M059J (cell line): Measurements from ENCODE around the gene CABP7. TPM values are rescaled to one million over a fixed set of nuclear protein-coding genes. Genes with fewer than 3 reads are reported as not detected.

Source experiments
- DNase-seq: peaks from one replicate; pipeline ENCODE4 v3.0.0-alpha.2; 2012; ENCODE audit warnings: low read depth
- total RNA-seq: library from RNA; depleted of rRNA; stranded (reverse); fragments of >200 nt; shearing (Covaris generic); gene quantifications from 2 replicates; pipeline ENCODE4 v1.2.3, GENCODE V29; 2014

CABP7 gene
- total RNA-seq, 1 experiment from 2014 or later, result 1.7 TPM

DNA sequence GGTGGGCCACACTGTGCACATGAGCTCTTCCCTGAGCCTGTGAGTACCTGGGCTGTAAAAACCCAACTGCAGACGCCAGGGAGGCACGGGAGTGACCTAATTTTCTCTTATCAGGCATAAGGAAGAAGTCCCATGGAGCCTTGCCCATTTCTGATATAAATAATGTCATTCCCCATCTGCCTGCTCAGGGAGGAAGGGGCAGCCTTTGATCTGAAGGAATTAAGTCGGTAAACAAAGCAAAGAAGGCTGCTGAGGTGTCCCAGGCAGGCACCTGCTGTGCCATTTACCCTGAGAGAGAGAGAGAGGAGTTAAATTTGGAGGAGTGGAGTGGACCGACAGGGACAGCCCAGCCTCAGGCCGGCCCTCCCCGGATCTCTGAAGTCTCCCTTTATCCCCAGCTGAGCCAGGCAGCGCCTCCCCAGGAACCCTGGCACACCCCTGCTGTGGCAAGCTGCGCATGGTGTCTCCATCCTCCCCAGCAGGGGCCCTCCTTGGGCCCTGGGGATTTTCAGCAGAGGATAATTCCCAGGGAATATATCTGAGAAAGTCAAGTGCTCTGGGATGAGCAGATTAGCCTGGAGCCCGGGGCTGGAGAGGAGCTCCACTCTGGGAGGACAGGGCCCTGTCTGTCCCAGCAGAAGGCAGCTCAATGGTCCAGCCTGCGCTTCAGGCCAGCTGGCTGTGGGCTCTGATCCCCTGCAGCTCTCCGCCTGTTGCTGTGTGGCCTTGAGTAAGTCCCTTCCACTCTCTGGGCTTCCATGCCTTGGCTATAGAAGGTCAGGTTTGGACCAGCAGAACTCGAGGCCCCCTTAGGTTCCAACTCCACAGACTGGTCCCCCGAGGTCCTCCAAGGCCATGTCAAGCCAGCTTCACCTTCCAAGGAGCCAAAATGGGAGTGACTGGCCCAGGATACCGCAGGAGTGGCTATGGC is 17.5 kb upstream of the CABP7 start:
- no peak for DNase-seq

DNA sequence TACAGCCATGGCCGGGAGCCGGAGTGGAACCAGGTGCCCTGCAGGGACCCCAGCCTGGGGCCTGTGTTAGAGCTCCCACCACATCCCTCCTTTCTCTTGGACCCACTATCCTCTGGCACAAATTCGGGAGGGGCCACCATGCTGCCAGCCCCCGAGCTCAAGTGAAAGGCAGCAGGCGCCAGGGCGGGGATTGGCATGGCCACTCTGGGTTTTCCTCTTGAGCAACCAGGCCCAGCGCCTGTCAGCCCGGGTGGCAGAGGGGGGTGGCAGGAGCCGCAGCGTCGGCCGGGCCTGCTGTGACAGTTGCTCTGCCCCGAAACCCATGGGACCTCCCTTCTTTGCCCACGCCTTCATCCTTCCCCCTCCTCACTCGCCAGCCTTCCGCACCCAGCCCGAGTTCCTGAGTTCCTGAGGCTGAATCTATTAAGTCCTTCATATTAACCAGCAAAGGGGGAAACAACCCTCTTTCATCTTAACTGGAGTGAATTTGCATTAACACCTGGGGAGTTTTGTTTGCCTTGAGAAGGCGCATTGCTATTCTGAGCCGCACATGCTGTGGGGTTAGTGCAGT is 16.8 kb upstream of the CABP7 start:
- no peak for DNase-seq

DNA sequence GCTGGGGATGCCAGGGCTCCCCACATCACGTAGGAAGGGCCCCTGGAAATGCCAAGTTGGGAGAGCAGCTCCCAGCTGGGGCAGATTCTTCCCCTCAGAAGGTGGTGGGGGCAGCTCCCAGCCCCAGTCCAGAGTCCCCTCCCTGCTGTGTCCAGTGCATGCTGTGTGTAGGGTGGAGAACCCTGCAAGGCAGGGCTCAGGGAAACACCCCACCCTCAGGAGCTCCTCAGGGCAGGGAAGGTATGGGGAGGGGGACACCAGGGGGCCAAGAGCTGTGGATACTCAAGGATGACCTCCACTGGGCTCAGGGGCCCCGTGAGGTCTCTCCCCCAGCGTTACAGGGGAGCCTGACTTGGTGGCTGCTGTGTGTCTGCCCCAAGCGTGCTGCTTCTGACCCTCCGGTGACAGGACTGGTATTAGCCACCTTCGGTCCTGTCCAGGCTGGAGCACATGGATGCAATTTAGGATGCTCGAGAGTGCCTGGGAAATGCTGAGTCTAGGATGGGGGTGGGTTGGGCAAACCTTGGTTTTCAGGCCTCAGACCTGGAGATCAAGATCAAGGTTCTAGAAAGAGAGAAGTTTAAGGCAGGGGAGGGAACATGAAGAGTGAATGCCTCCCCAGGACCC is 16.1 kb upstream of the CABP7 start:
- DNase-seq, result no peak

DNA sequence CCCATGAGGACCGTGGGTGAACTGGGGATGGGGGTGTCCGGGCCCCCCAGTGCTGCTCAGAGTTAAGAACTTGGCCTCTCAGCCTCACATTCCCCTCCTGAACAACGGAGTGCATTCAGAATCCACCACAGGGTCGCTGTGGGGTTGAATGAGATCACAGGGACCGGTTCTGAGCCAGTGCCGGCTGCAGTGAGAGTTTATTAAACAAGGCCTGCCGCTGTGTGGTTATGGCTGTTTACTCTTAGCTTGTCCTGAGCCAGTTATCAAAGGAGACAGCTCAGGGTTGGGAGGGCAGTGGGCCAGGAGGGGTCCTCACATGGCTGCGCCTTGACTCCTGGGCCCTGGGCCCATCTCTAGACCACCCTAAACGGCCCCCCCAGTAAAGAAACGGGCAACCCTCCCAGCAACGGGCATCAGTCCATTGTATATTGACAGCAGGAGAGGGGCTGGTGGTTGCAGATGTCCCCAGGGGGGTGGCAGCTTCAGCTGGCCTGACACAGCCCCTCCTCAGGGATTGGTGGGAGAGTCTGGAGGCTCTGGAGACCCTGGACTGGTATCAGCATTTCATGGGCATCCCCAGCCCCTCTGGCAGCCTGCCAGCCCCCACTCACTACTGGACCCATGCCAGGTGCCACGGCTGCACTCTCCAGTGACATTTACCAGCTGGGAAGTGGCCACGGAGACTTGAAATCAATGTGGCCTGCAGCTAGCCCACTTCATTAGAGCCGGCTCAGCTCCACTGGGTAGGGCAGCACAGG is 15.1 kb upstream of the CABP7 start:
- DNase-seq, result peak; percentile 68

DNA sequence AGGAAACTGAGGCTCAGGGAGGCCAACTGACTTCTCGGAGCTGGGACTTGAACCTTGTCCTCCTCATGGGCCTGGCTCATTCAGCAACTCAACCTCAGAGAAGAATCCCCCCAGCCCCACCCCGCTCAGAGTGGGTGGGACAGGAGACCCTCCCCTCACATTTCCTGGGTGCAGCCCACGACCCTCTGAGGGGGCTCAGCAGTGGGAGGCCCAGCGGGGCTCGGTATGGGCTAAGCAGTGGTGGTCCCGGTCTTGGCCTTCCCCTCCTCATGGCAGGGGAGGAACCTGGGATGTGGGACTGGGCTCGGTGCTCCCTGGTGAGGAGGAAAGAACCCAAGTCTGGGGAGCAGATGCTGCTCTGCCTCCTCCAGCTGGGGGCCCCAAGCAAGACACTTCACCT is 14.2 kb upstream of the CABP7 start:
- no peak for DNase-seq

DNA sequence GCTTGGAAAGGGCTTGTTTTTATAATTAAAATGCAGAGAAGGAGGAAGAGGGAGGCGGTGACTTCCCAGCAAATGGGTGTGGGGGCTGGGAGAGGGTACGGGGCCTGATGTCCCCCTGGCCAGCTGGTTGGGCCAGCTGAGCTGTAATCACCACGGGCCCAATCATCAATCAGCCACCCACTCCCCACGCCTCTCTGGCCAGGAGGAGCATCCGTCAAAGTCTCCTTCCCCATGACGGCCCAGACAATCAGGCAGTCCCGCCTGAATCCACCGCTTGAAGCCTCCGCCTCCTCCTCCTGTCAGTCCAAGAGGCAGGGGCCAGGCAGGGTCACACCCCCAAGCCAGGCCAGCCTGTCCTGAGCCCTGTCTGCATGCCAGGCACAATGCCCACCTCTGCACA is 13.3 kb upstream of the CABP7 start:
- DNase-seq, result no peak

DNA sequence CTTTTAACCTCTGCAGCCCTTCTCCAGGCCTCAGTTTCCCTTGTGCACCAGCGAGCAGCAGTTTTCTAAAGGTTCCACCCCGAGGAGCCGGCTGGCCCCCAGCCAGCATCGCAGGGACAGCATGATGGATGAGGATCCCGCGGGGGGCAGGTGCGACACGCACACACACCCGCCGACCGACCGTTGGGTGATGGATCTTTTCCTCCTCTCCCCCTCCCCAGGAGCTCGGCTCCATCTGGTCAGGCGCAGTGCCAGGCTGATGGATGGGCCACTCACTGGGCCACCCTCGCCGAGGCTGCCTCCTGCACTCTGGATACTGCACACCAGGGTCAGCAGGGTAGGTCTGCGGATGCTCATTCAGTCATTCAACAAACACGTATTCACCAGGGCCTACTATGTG is 12.8 kb upstream of the CABP7 start:
- no peak for DNase-seq

- no peak for DNase-seq
Measured at GRCh38 chr22:29707471-29707870, 12.3 kb upstream of the CABP7 start.

GRCh38 chr22:29710193-29710592 is 9.6 kb upstream of the CABP7 start:
- DNase-seq, result no peak

DNA sequence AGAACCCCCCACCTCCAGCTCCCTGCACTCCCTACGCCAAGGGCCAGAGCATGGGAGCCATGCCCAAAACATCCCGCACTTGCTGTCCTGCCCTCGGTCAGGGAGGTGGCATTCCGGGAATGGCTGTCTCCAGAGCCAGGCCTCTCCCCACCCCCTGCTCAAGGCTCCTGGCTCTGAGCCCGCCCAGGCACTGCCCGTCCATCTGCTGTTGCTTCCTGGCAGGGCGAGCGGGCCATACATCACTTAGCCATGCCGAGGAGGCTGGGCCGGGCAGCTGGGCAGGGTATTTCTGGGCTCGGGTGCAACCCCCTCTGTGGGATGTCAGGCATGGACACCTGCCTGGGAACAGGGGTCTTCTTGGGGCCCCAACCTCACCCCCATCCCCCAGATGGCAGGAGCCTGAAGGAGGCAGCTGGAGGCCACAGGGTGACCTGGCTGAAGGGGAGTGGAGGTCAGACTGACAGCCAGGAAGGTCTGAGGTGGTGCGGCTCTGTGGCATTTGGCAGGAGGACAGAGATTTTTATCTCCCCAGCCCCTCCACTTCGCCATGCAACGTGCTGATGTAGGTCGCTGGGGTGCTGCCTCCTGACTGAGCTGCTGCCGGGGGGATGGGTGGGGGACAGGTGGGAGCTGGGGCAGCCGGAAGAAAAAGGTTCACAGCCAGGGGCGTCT is 8.7 kb upstream of the CABP7 start:
- DNase-seq, result peak; percentile 74

DNA sequence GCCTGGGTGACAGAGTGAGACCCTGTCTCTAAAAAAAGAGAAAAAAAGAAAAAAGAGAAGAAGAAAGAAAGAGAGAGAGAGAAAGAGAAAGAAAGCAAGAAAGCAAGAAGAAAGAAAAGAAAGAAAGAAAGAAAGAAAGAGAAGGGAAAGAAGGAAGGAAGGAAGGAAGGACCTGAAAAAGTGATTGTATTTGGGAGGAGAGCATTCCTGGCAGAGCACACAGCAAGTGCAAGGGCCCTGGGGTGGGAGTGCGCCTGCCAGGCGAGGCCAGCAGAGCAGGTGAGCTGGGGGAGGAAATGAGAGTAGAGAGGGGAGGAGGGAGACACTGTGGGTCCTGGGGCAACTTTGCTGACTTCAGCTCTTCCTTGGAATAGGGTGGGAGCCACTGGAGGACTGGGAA is 7.7 kb upstream of the CABP7 start:
- DNase-seq, result no peak

- DNase-seq, result no peak
Measured at GRCh38 chr22:29713156-29713727, 6.6 kb upstream of the CABP7 start.

GRCh38 chr22:29715240-29715639 is 4.6 kb upstream of the CABP7 start:
- DNase-seq, result no peak

- no peak for DNase-seq
Measured at GRCh38 chr22:29715705-29716104, 4.1 kb upstream of the CABP7 start.

DNA sequence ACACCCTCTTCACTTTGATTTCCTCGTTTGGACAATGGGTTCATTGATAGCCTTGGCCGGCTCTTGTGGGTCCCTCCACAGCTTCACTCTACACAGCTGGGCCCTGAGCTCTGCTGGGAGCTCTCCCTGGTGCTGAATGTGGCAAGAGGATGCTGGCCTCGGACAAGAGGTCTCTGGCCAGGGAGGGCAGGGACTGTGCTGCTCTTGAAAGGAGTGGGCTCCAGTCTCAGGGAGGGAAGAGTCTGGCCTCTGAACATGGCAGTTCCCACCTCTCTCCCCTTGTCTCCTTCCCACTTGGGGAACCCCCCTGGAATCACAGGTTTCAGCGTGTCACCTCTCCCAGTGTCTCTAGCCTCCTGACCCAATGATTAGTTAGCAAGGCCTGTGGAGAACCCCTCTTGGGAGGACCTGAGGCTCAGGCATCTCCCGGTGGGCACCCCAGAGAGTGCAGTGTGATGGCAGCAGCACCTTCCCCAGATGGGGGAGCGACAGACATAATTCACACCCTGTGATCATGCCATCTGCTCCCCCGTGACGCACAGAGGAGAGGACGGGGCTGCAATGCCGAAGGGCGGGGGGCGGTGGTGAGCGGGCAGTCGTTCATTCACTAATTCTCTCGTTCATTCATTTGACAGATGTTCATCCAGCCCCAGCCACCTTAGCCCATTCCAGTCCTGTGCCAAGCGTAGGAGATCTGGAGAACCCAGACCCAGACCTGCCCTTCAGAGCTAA is 2.8 kb upstream of the CABP7 start:
- peak; percentile 72 for DNase-seq

- DNase-seq, result no peak
Measured at GRCh38 chr22:29717789-29718188, 2.0 kb upstream of the CABP7 start.

DNA sequence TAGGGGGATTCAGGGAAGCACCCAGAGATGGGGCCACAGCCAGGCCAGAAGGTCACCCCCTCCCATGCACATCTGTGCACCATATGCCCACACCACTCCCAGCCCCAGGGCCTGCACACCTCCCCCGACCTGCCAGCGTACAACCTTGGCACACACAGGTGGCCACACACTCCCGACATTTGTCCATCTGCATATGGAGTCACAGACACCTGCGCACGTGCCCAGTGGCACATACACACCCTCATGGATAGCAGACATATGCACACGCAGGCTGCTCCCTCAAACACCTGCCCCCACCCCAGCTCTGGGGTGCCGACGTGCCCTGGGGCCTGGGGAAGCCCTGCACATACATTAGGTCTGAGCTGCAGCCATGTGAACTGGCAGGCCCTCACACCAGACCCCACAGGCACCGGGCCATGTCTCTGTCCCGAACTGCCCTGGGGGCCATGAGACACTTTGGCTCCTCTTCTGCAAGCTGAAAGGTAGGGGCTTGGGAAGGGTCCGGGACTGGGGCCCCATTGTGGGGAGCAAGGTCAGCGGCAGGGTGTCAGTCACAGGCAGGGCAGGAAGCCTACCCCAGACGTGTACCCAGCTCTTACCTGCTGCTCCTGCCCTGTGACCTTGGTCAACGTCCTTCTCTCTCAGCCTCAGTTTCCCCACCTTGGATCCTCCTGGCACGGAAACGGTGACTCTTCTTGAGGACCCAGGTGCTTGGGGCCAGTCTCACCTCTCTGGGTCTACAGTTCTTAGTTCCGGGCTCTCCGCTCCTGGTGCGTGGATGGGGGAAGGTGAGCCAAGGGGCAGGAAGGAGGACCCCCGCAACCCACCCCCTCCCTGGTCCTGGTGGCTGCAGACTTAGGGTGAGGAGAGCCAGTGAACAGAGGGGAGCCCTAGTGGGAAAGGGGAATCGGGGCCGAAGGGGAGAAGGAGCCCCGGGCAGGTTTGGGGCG is 579 bp upstream of the CABP7 start:
- no peak for DNase-seq

DNA sequence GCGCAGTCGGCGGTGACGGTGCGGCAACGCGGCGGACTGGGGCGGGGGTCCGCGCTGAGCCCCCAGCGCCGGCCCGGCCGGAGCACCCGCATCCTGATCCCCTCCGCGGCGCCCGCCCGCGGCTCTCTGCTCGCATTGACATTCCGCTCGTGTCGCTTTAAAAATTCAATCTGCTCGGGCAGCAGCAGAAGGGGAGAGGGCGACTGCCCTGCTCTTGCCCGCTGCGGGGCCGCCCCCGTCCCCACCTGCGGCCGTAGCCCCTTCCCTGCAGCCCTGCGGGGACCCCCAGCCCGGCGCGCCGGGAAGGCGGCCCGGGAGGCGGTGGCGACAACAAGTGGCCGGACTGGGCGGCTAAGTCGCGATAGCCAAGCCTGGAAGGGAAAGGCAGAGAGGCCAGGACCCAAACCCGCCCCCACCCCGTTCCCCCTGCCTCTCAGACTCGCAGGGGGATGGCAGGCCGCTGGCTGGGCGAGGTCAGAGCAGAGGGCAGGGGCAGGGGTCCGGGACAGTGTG is 1.1 kb downstream of the CABP7 start:
- DNase-seq, result no peak

- DNase-seq, result peak; percentile 74
Measured at GRCh38 chr22:29722151-29722550, 2.3 kb downstream of the CABP7 start.
